Coronary artery (tissue), 2 donors: ENCODE results near the gene IL17D.
A peak's percentile ranks its signal among the peaks of the same experiment; 100 is the strongest.

Source experiments
- DNase-seq: peaks from one replicate; pipeline ENCODE4 v3.0.0-alpha.2; 2017; ENCODE audit warnings: low spot score
- H3K27ac ChIP-seq, 2 donors: fragments of 200-600 bp; sonication (generic); one replicate each; pipeline ENCODE4 v1.5.1; 2016 to 2019
- H3K4me3 ChIP-seq: fragments of 200-600 bp; sonication (generic); 2 replicates; pipeline ENCODE4 v1.5.1; 2016; ENCODE audit warnings: mild to moderate bottlenecking, moderate library complexity
- TF ChIP-seq, protein P1 (sequence below): fragments of 200-600 bp; sonication (generic); IDR thresholded peaks from one replicate; pipeline ENCODE4 v1.5.1; 2019; ENCODE audit warnings: antibody characterized with exemption

The IL17D gene

DNA sequence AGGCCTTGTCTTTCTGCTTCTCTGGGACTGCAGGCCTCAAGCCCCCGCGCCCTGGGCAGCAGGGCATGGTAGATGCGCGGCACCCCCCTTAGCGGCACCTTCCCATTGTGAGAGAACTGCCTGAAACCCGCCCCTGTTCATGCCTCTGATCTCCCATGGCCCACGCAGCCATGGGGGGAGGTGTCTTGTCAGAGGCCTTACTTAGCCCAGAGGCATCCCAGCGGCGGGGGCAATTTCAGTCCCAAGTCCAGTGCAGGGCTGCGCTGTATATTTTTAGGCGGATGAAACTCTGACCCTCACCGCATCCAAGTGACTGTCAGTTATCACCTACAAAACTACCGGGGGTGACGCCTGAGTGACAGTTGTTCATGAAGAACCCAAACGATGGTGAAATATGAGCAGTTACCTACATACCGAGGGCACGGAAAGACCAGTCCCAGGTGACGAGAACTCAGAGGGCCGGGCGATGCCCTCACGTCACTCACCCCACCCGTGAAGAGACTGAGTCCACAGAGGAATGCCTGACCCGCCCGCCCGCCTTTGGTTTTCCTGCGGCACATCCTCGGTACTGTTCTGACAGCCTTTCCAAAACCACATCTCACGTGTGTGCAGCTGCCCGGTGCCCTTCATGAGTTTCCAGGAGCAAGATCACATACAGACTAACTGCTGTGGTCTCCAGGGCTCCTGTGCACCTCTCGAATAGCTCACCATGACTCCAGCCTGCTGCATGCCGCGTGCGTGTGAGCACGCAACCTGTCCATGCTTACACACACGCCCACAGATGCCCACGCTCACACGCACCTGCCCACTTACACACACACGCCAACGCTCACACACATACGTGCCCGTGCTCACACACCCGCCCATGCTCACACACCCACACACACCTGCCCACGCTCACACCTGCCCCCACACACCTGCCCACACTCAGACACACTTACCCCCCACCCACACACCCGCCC, 14.4 kb downstream of the IL17D start:
- H3K27ac ChIP-seq: no peak overlapping the region
- TF ChIP-seq, protein P1, sequence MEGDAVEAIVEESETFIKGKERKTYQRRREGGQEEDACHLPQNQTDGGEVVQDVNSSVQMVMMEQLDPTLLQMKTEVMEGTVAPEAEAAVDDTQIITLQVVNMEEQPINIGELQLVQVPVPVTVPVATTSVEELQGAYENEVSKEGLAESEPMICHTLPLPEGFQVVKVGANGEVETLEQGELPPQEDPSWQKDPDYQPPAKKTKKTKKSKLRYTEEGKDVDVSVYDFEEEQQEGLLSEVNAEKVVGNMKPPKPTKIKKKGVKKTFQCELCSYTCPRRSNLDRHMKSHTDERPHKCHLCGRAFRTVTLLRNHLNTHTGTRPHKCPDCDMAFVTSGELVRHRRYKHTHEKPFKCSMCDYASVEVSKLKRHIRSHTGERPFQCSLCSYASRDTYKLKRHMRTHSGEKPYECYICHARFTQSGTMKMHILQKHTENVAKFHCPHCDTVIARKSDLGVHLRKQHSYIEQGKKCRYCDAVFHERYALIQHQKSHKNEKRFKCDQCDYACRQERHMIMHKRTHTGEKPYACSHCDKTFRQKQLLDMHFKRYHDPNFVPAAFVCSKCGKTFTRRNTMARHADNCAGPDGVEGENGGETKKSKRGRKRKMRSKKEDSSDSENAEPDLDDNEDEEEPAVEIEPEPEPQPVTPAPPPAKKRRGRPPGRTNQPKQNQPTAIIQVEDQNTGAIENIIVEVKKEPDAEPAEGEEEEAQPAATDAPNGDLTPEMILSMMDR: no peak

DNA sequence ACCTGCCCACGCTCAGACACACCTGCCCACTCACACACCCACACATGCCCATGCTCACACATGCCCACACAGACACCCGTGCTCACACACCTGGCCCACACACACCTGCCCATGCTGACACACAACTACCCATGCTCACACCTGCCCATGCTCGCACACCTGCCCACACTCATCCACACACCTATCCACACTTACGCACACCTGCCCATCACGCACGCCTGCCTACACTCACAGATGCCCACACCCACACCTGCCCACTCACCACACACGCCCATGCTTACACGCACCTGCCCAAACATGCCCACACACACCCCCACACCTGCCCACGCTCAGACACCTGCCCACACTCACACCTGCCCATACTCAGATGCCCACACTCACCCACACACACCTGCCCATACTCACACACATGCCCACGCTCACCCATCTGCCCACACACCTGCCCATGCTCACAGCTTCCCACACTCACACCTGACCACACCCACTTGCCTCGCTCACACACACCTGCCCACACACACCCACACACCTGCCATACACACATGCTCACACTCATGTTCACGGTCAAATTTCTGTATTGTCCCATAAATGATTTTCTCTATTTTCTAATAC, 15.6 kb downstream of the IL17D start:
- DNase-seq: no peak
- TF ChIP-seq, protein P1: no peak

More for the DNA sequence above, 14.4 kb downstream of the IL17D start:
- no peak for DNase-seq
- no peak overlapping the region for H3K4me3 ChIP-seq

DNA sequence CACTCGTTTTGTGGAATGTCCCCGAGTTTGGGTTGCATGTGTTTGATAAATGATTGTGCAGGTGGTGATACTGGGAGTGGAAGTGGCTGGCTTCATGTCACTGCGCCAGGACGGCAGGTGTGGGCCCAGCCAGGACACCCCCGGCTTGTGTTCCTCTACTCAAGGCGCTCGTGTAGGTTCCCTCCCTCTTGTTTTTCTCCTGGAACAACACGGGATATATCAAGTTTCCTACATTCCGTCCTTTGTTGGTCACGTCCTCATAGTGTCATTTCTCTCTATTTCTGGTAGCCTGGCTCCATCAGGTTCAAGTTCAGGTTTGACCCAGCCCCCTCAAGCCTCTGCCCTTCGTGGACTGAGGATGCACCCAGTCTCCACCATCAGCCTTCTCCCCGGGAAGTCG, 16.3 kb downstream of the IL17D start:
- TF ChIP-seq, protein P1: no peak
- H3K4me3 ChIP-seq: no peak overlapping the region
- DNase-seq: no peak
- H3K27ac ChIP-seq: no peak overlapping the region

More for the DNA sequence above, 15.6 kb downstream of the IL17D start:
- no peak overlapping the region for H3K4me3 ChIP-seq
- H3K27ac ChIP-seq: no peak overlapping the region

DNA sequence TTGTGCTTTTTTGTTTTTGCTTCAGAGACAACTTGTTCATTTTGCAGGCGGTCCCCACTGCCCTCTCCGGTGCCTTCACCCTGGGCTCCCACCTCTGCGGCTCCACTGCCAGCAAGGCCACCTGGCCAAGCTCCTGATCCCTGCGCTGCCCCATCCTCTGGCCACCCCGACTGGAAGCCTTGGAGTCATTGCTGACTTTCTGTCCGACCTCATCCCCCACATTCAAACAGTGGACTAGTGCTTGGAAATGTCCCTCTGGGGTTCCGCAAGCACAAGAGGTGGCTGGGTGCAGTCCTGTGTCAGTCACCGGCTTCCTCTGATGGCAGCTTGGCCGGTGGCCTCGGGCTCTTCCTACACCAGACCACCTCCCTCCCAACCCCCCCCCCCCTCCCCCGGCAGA, 17.0 kb downstream of the IL17D start:
- TF ChIP-seq, protein P1: no peak
- DNase-seq: no peak
- Histone ChIP-seq H3K27ac (no peak overlapping the region), H3K4me3 (no peak overlapping the region)

DNA sequence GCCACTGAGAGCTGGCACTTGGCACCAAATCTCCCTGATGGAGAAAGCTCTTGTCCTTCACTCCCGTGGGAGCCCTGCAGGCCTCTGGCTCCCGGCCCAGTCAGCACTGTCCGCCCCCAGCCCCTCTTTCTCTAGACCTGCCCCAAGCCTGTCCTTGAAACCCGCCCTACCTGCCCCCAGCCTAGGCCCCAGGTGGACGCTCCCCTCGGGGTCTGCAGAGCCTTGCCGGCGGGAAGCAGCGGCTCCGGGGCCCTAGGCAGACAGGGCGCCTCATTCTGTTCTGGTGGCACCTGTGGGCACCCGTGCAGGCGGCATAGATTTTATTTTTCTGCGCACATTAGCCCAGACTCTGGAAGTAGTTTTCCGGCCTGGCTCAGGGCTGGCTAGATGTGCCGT, 17.6 kb downstream of the IL17D start:
- DNase-seq: no peak
- no peak overlapping the region for H3K4me3 ChIP-seq
- H3K27ac ChIP-seq: no peak overlapping the region
- TF ChIP-seq, protein P1: no peak

DNA sequence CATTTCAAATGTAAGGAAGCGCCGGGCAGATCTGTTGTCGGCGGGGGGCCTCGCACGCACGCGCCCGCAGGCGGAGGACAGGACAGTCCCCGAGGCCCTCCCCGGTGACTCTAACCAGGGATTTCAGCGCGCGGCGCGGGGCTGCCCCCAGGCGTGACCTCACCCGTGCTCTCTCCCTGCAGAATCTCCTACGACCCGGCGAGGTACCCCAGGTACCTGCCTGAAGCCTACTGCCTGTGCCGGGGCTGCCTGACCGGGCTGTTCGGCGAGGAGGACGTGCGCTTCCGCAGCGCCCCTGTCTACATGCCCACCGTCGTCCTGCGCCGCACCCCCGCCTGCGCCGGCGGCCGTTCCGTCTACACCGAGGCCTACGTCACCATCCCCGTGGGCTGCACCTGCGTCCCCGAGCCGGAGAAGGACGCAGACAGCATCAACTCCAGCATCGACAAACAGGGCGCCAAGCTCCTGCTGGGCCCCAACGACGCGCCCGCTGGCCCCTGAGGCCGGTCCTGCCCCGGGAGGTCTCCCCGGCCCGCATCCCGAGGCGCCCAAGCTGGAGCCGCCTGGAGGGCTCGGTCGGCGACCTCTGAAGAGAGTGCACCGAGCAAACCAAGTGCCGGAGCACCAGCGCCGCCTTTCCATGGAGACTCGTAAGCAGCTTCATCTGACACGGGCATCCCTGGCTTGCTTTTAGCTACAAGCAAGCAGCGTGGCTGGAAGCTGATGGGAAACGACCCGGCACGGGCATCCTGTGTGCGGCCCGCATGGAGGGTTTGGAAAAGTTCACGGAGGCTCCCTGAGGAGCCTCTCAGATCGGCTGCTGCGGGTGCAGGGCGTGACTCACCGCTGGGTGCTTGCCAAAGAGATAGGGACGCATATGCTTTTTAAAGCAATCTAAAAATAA, 18.2 kb downstream of the IL17D start:
- Histone ChIP-seq H3K27ac (no peak overlapping the region), H3K4me3 (peak overlapping the region; percentile 58)
- no peak for DNase-seq

More for the DNA sequence above, 18.2 kb downstream of the IL17D start:
- TF ChIP-seq, protein P1: no peak
